ENCODE measurements around the gene ITGA1.
"Not testable (repeated sequence)": the region's sequence is repeated elsewhere in the genome, so short reads cannot be mapped to it uniquely, and the experiment has no call there.

ITGA1 gene

GRCh38 chr5:52976157-52976556, 188.4 kb downstream of the ITGA1 start:
- DNase-seq; H3K4me1 ChIP-seq (ENCODE audit: control extremely low read depth in 1 of 4, control insufficient read depth in 4 of 4, insufficient read depth in 4 of 4, low read length in 3 of 4); H3K4me3 ChIP-seq (ENCODE audit: control insufficient read depth in 1 of 7, extremely low read depth in 1 of 7, insufficient read depth in 4 of 7, low read depth in 2 of 7, low read length in 6 of 7); POLR2A ChIA-PET; H3K27me3 ChIP-seq (replicated peaks in 2 of 5; ENCODE audit: control insufficient read depth in 4 of 5, insufficient read depth in 5 of 5, low read length in 4 of 5); H3K36me3 ChIP-seq (ENCODE audit: control insufficient read depth in 4 of 4, insufficient read depth in 4 of 4, low read length in 3 of 4); H3K27ac ChIP-seq (ENCODE audit: insufficient read depth in 1 of 2, low read depth in 1 of 2, low read length in 2 of 2, poor library complexity in 1 of 2, severe bottlenecking in 2 of 2): not testable (repeated sequence)
- peaks cover 0 to 15% (median 2%) of the 10 kb centered on the region in 5 experiments for H3K9me3 ChIP-seq (ENCODE audit: control extremely low read depth in 1 of 5, control insufficient read depth in 4 of 5, insufficient read depth in 2 of 5, low read depth in 1 of 5, low read length in 4 of 5)
- 100% methylated on average over 7 of the region's 7 CpGs for WGBS (ENCODE audit: insufficient coverage)
- CTCF ChIA-PET, result interaction anchor here (1.4 kb wide), 1 partner anchor 28 kb away, joined by 3 read pairs; no protein-coding TSS in a partner anchor

GRCh38 chr5:52977264-52977897, 189.7 kb downstream of the ITGA1 start:
- WGBS (ENCODE audit: insufficient coverage), result 94% methylated on average over 6 of the region's 7 CpGs
- POLR2A ChIA-PET, result no interaction called here
- Histone ChIP-seq H3K27me3 (replicated peaks in 2 of 5; ENCODE audit: control insufficient read depth in 4 of 5, insufficient read depth in 5 of 5, low read length in 4 of 5) (peaks cover 0 to 2% (median 0%) of the 10 kb centered on the region in 5 experiments), H3K9me3 (ENCODE audit: control extremely low read depth in 1 of 5, control insufficient read depth in 4 of 5, insufficient read depth in 2 of 5, low read depth in 1 of 5, low read length in 4 of 5) (peaks cover 0 to 15% (median 2%) of the 10 kb centered on the region in 5 experiments), H3K4me3 (ENCODE audit: control insufficient read depth in 1 of 7, extremely low read depth in 1 of 7, insufficient read depth in 4 of 7, low read depth in 2 of 7, low read length in 6 of 7) (no peak overlapping the region), H3K36me3 (ENCODE audit: control insufficient read depth in 4 of 4, insufficient read depth in 4 of 4, low read length in 3 of 4) (no peaks in the 10 kb centered on the region), H3K27ac (ENCODE audit: insufficient read depth in 1 of 2, low read depth in 1 of 2, low read length in 2 of 2, poor library complexity in 1 of 2, severe bottlenecking in 2 of 2) (no peak overlapping the region), H3K4me1 (ENCODE audit: control extremely low read depth in 1 of 4, control insufficient read depth in 4 of 4, insufficient read depth in 4 of 4, low read length in 3 of 4) (no peaks in the 10 kb centered on the region)
- DNase-seq, result no peak
- CTCF ChIA-PET, result interaction anchor here (1.4 to 2.4 kb wide), 2 partner anchors 29 to 33 kb away, joined by 3 to 6 read pairs; no protein-coding TSS in a partner anchor

GRCh38 chr5:52981507-52981906, 193.8 kb downstream of the ITGA1 start:
- CTCF ChIA-PET, result no interaction called here

GRCh38 chr5:52983731-52984636, 196.3 kb downstream of the ITGA1 start:
- CTCF ChIA-PET, result no interaction called here

More at GRCh38 chr5:52981507-52981906, 193.8 kb downstream of the ITGA1 start:
- Histone ChIP-seq H3K4me1 (ENCODE audit: control extremely low read depth in 1 of 4, control insufficient read depth in 4 of 4, insufficient read depth in 4 of 4, low read length in 3 of 4) (no peaks in the 10 kb centered on the region), H3K9me3 (ENCODE audit: control extremely low read depth in 1 of 5, control insufficient read depth in 4 of 5, insufficient read depth in 2 of 5, low read depth in 1 of 5, low read length in 4 of 5) (peaks cover 0 to 14% (median 2%) of the 10 kb centered on the region in 5 experiments), H3K27ac (ENCODE audit: insufficient read depth in 1 of 2, low read depth in 1 of 2, low read length in 2 of 2, poor library complexity in 1 of 2, severe bottlenecking in 2 of 2) (no peak overlapping the region), H3K27me3 (replicated peaks in 2 of 5; ENCODE audit: control insufficient read depth in 4 of 5, insufficient read depth in 5 of 5, low read length in 4 of 5) (peaks cover 0 to 6% (median 0%) of the 10 kb centered on the region in 5 experiments), H3K36me3 (ENCODE audit: control insufficient read depth in 4 of 4, insufficient read depth in 4 of 4, low read length in 3 of 4) (no peaks in the 10 kb centered on the region), H3K4me3 (ENCODE audit: control insufficient read depth in 1 of 7, extremely low read depth in 1 of 7, insufficient read depth in 4 of 7, low read depth in 2 of 7, low read length in 6 of 7) (no peak overlapping the region)
- POLR2A ChIA-PET, result no interaction called here
- DNase-seq, result no peak
- WGBS (ENCODE audit: insufficient coverage), result 75% methylated on average over 4 of the region's 4 CpGs

GRCh38 chr5:52985306-52985705, 197.6 kb downstream of the ITGA1 start:
- H3K27me3 ChIP-seq (replicated peaks in 2 of 5; ENCODE audit: control insufficient read depth in 4 of 5, insufficient read depth in 5 of 5, low read length in 4 of 5), result peaks cover 0 to 15% (median 5%) of the 10 kb centered on the region in 5 experiments

More at GRCh38 chr5:52983731-52984636, 196.3 kb downstream of the ITGA1 start:
- DNase-seq, result no peak
- no peak overlapping the region for H3K4me3 ChIP-seq (ENCODE audit: control insufficient read depth in 1 of 7, extremely low read depth in 1 of 7, insufficient read depth in 4 of 7, low read depth in 2 of 7, low read length in 6 of 7)
- no peak overlapping the region for H3K27ac ChIP-seq (ENCODE audit: insufficient read depth in 1 of 2, low read depth in 1 of 2, low read length in 2 of 2, poor library complexity in 1 of 2, severe bottlenecking in 2 of 2)
- POLR2A ChIA-PET, result no interaction called here
- peaks cover 0 to 11% (median 5%) of the 10 kb centered on the region in 5 experiments for H3K27me3 ChIP-seq (replicated peaks in 2 of 5; ENCODE audit: control insufficient read depth in 4 of 5, insufficient read depth in 5 of 5, low read length in 4 of 5)
- H3K4me1 ChIP-seq (ENCODE audit: control extremely low read depth in 1 of 4, control insufficient read depth in 4 of 4, insufficient read depth in 4 of 4, low read length in 3 of 4), result peaks cover 0 to 12% (median 4%) of the 10 kb centered on the region in 4 experiments
- WGBS (ENCODE audit: insufficient coverage), result 100% methylated on average over 1 of the region's 3 CpGs
- no peaks in the 10 kb centered on the region for H3K36me3 ChIP-seq (ENCODE audit: control insufficient read depth in 4 of 4, insufficient read depth in 4 of 4, low read length in 3 of 4)
- no peaks in the 10 kb centered on the region for H3K9me3 ChIP-seq (ENCODE audit: control extremely low read depth in 1 of 5, control insufficient read depth in 4 of 5, insufficient read depth in 2 of 5, low read depth in 1 of 5, low read length in 4 of 5)

GRCh38 chr5:52987711-52988331, 200.1 kb downstream of the ITGA1 start:
- Histone ChIP-seq H3K9me3 (ENCODE audit: control extremely low read depth in 1 of 5, control insufficient read depth in 4 of 5, insufficient read depth in 2 of 5, low read depth in 1 of 5, low read length in 4 of 5) (no peaks in the 10 kb centered on the region), H3K4me3 (ENCODE audit: control insufficient read depth in 1 of 7, extremely low read depth in 1 of 7, insufficient read depth in 4 of 7, low read depth in 2 of 7, low read length in 6 of 7) (no peak overlapping the region), H3K27ac (ENCODE audit: insufficient read depth in 1 of 2, low read depth in 1 of 2, low read length in 2 of 2, poor library complexity in 1 of 2, severe bottlenecking in 2 of 2) (no peak overlapping the region), H3K4me1 (ENCODE audit: control extremely low read depth in 1 of 4, control insufficient read depth in 4 of 4, insufficient read depth in 4 of 4, low read length in 3 of 4) (peaks cover 0 to 27% (median 15%) of the 10 kb centered on the region in 4 experiments), H3K27me3 (replicated peaks in 2 of 5; ENCODE audit: control insufficient read depth in 4 of 5, insufficient read depth in 5 of 5, low read length in 4 of 5) (peaks cover 0 to 13% (median 5%) of the 10 kb centered on the region in 5 experiments), H3K36me3 (ENCODE audit: control insufficient read depth in 4 of 4, insufficient read depth in 4 of 4, low read length in 3 of 4) (no peaks in the 10 kb centered on the region)
- CTCF ChIA-PET, result interaction anchor here (1.0 to 1.6 kb wide), 4 partner anchors 25 to 42 kb away, joined by 3 to 5 read pairs (median 4); no protein-coding TSS in a partner anchor
- peak in 2 of 3 donors; percentile 39 to 55 for DNase-seq
- 60% methylated on average over 4 of the region's 4 CpGs for WGBS (ENCODE audit: insufficient coverage)
- POLR2A ChIA-PET, result no interaction called here

More at GRCh38 chr5:52985306-52985705, 197.6 kb downstream of the ITGA1 start:
- CTCF ChIA-PET, result interaction anchor here (1.1 kb wide), 1 partner anchor 37 kb away, joined by 5 read pairs; no protein-coding TSS in a partner anchor
- Histone ChIP-seq H3K4me3 (ENCODE audit: control insufficient read depth in 1 of 7, extremely low read depth in 1 of 7, insufficient read depth in 4 of 7, low read depth in 2 of 7, low read length in 6 of 7) (no peak overlapping the region), H3K4me1 (ENCODE audit: control extremely low read depth in 1 of 4, control insufficient read depth in 4 of 4, insufficient read depth in 4 of 4, low read length in 3 of 4) (peaks cover 0 to 24% (median 15%) of the 10 kb centered on the region in 4 experiments), H3K27ac (ENCODE audit: insufficient read depth in 1 of 2, low read depth in 1 of 2, low read length in 2 of 2, poor library complexity in 1 of 2, severe bottlenecking in 2 of 2) (no peak overlapping the region), H3K36me3 (ENCODE audit: control insufficient read depth in 4 of 4, insufficient read depth in 4 of 4, low read length in 3 of 4) (no peaks in the 10 kb centered on the region), H3K9me3 (ENCODE audit: control extremely low read depth in 1 of 5, control insufficient read depth in 4 of 5, insufficient read depth in 2 of 5, low read depth in 1 of 5, low read length in 4 of 5) (no peaks in the 10 kb centered on the region)
- 100% methylated on average over 3 of the region's 3 CpGs for WGBS (ENCODE audit: insufficient coverage)
- no peak for DNase-seq
- POLR2A ChIA-PET, result no interaction called here
